ENCODE results near the gene MESP1. TPM values are rescaled to one million over a fixed set of nuclear protein-coding genes. Genes with fewer than 3 reads are reported as not detected.

MESP1 gene
- total and polyA plus RNA-seq, 8 donors = 0.58 to 60.5 (median 1.7) TPM; not detected in 1

DNA sequence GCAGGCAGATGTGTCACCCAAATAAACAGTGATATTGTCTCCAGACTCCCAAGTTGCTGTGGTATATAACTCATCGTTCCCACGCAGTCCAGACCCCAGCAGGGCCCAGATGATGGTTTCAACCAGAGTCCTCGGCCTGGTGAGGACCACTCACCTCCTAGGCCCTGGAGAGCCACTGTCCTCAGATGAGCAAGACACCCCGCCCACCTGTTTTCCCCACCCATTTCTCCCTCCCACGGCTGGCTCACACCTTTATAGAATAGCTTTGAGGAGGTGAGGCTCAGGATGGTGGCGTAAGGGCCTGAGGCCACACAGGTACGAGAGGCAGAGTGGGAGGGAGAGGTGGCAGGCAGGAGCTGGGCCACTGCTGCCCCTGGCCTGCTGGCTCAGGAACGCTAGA, 7.5 kb downstream of the MESP1 start:
- intact Hi-C loops (cut with DNase I; ENCODE audit: low total_unique reads) = loop anchor here (10.0 kb wide), 1 partner anchor 99 kb away; no protein-coding TSS in a partner anchor
- TF ChIP-seq, protein P1, sequence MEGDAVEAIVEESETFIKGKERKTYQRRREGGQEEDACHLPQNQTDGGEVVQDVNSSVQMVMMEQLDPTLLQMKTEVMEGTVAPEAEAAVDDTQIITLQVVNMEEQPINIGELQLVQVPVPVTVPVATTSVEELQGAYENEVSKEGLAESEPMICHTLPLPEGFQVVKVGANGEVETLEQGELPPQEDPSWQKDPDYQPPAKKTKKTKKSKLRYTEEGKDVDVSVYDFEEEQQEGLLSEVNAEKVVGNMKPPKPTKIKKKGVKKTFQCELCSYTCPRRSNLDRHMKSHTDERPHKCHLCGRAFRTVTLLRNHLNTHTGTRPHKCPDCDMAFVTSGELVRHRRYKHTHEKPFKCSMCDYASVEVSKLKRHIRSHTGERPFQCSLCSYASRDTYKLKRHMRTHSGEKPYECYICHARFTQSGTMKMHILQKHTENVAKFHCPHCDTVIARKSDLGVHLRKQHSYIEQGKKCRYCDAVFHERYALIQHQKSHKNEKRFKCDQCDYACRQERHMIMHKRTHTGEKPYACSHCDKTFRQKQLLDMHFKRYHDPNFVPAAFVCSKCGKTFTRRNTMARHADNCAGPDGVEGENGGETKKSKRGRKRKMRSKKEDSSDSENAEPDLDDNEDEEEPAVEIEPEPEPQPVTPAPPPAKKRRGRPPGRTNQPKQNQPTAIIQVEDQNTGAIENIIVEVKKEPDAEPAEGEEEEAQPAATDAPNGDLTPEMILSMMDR (IDR thresholded peaks at IDR 0.05) = no peak
- TF ChIP-seq EP300 (IDR thresholded peaks at IDR 0.05) (no peak), POLR2AphosphoS5 (IDR thresholded peaks at IDR 0.05) (no peak), POLR2A (IDR thresholded peaks at IDR 0.05) (no peak)
- DNase-seq = no peak
- Histone ChIP-seq H3K4me3 (no peak overlapping the region), H3K27me3 (peaks cover 0 to 14% (median 0%) of the 10 kb centered on the region in 3 donors), H3K9me3 (no peaks in the 10 kb centered on the region), H3K36me3 (no peaks in the 10 kb centered on the region), H3K27ac (no peak overlapping the region), H3K4me1 (peaks cover 0 to 17% (median 4%) of the 10 kb centered on the region in 4 donors)
- 83 to 88% (median 85%) methylated on average over 8 of the region's 8 CpGs for WGBS, 5 donors

DNA sequence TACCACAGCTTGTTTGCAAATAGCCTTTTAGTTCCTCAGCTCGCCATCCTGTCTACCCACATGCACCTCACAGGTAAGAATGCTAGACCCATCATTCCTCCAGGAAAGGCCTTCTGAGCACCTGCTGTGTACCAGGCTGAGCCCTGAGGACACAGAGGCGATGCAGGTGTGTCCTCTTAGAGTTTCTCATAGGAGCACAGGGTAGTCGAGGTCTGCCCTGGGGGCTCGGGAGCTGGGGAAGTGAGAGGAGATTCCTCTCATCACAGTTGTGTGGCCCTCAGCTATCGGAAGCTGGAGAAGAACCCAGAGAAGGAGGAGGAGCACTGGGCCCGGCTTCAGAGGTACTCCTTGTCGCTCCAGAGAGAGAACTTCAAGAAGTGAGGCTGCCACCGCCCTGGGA, 8.0 kb downstream of the MESP1 start:
- H3K27me3 ChIP-seq = peaks cover 0 to 14% (median 0%) of the 10 kb centered on the region in 3 donors
- no peak overlapping the region for H3K27ac ChIP-seq
- intact Hi-C loops (cut with DNase I; ENCODE audit: low total_unique reads) = loop anchor here (10.0 kb wide), 1 partner anchor 98 kb away; no protein-coding TSS in a partner anchor
- H3K36me3 ChIP-seq = no peaks in the 10 kb centered on the region
- DNase-seq = no peak
- H3K4me1 ChIP-seq = peaks cover 0 to 17% (median 4%) of the 10 kb centered on the region in 4 donors
- 83 to 89% (median 84%) methylated on average over 8 of the region's 8 CpGs for WGBS, 5 donors
- no peak overlapping the region for H3K4me3 ChIP-seq
- H3K9me3 ChIP-seq = no peaks in the 10 kb centered on the region
- TF ChIP-seq POLR2AphosphoS5 (IDR thresholded peaks at IDR 0.05) (no peak), EP300 (IDR thresholded peaks at IDR 0.05) (no peak), POLR2A (IDR thresholded peaks at IDR 0.05) (no peak)
- TF ChIP-seq, protein P1 (IDR thresholded peaks at IDR 0.05) = no peak

GRCh38 chr15:89740137-89740536, 10.9 kb downstream of the MESP1 start:
- no peak overlapping the region for H3K27ac ChIP-seq
- 3 to 6% (median 5%) methylated on average over 8 of the region's 8 CpGs for WGBS, 5 donors
- no peaks in the 10 kb centered on the region for H3K36me3 ChIP-seq
- no peaks in the 10 kb centered on the region for H3K9me3 ChIP-seq
- TF ChIP-seq POLR2AphosphoS5 (IDR thresholded peaks at IDR 0.05) (peak in 1 of 3 donors; percentile 20), POLR2A (IDR thresholded peaks at IDR 0.05) (no peak), EP300 (IDR thresholded peaks at IDR 0.05) (no peak)
- TF ChIP-seq, protein P1 (IDR thresholded peaks at IDR 0.05) = peak in 6 of 7 experiments; percentile 76 to 97 (median 94)
- DNase-seq = peak; percentile 48 to 90
- peaks cover 0 to 7% (median 0%) of the 10 kb centered on the region in 4 donors for H3K4me1 ChIP-seq
- H3K4me3 ChIP-seq = no peak overlapping the region
- peaks cover 0 to 19% (median 0%) of the 10 kb centered on the region in 3 donors for H3K27me3 ChIP-seq
- intact Hi-C loops (cut with DNase I; ENCODE audit: low total_unique reads) = loop anchor here (10.0 kb wide), 1 partner anchor 95 kb away; no protein-coding TSS in a partner anchor

GRCh38 chr15:89735773-89736172, 15.3 kb downstream of the MESP1 start:
- DNase-seq = no peak
- intact Hi-C loops (cut with DNase I; ENCODE audit: low total_unique reads) = no loop called here
- Histone ChIP-seq H3K4me3 (no peak overlapping the region), H3K36me3 (no peaks in the 10 kb centered on the region), H3K27ac (no peak overlapping the region), H3K27me3 (peaks cover 0 to 25% (median 0%) of the 10 kb centered on the region in 3 donors), H3K4me1 (peaks cover 0 to 7% (median 0%) of the 10 kb centered on the region in 4 donors), H3K9me3 (no peaks in the 10 kb centered on the region)
- WGBS, 5 donors = 40 to 53% (median 47%) methylated on average over 4 of the region's 4 CpGs
- TF ChIP-seq POLR2AphosphoS5 (IDR thresholded peaks at IDR 0.05) = no peak
- no peak for TF ChIP-seq EP300 (IDR thresholded peaks at IDR 0.05)
- no peak for TF ChIP-seq POLR2A (IDR thresholded peaks at IDR 0.05)
- TF ChIP-seq, protein P1 (IDR thresholded peaks at IDR 0.05) = no peak
